HepG2 (cell line): ENCODE data around the gene CENPB. TPM values are rescaled to one million over a fixed set of nuclear protein-coding genes. Genes with fewer than 3 reads are reported as not detected.

Source experiments
- HNRNPUL1 ChIP-seq: fragments of 200-400 bp; formaldehyde crosslinking; IDR thresholded peaks from 2 replicates; pipeline ENCODE4 v1.6.1; 2017; ENCODE audit warnings: low read depth, mild to moderate bottlenecking, low read length, moderate library complexity
- IKZF4 ChIP-seq: sonication (generic); formaldehyde crosslinking; IDR thresholded peaks from 2 replicates; pipeline ENCODE4 v1.5.1; 2020; ENCODE audit warnings: borderline replicate concordance, mild to moderate bottlenecking, low read depth, missing genetic modification reagents; ENCODE audit errors: not compliant biosample characterization
- MAF1 ChIP-seq: sonication (generic); formaldehyde crosslinking; IDR thresholded peaks from 2 replicates; pipeline ENCODE4 v1.5.0; 2020; ENCODE audit warnings: missing genetic modification reagents, borderline replicate concordance
- MED8 ChIP-seq: sonication (generic); formaldehyde crosslinking; IDR thresholded peaks from 2 replicates; pipeline ENCODE4 v1.8.1; 2023; ENCODE audit warnings: mild to moderate bottlenecking, missing genetic modification reagents; ENCODE audit not compliant: insufficient replicate concordance
- MIER3 ChIP-seq: IDR thresholded peaks from 2 replicates; pipeline ENCODE4 v1.6.1; 2016; ENCODE audit warnings: missing compliant biosample characterization, borderline replicate concordance
- MTA1 ChIP-seq: sonication (generic); formaldehyde crosslinking; IDR thresholded peaks from 2 replicates; pipeline ENCODE4 v1.4.0; 2020; ENCODE audit warnings: missing genetic modification reagents, mild to moderate bottlenecking, borderline replicate concordance
- SAP130 ChIP-seq: IDR thresholded peaks from 2 replicates; pipeline ENCODE4 v1.6.1; 2016; ENCODE audit warnings: low read depth
- STAG1 ChIP-seq: sonication (generic); formaldehyde crosslinking; IDR thresholded peaks from 2 replicates; pipeline ENCODE4 v1.4.0; 2020; ENCODE audit warnings: missing genetic modification reagents
- THAP11 ChIP-seq: IDR thresholded peaks from 2 replicates; pipeline ENCODE4 v1.6.1; 2016; ENCODE audit warnings: missing biosample characterization, missing genetic modification reagents
- TP53 ChIP-seq: sonication (generic); formaldehyde crosslinking; conservative IDR thresholded peaks from 2 replicates; pipeline ENCODE4 v1.4.0; 2020; ENCODE audit warnings: missing genetic modification reagents
- ZBTB7B ChIP-seq: sonication (generic); formaldehyde crosslinking; IDR thresholded peaks from 2 replicates; pipeline ENCODE4 v1.4.0; 2020; ENCODE audit warnings: missing genetic modification reagents
- ZFP36 ChIP-seq: fragments of 150-350 bp; IDR thresholded peaks from 2 replicates; pipeline ENCODE4 v1.6.1; 2018; ENCODE audit warnings: borderline replicate concordance, low read length, low read depth; ENCODE audit not compliant: partially characterized antibody
- ZNF34 ChIP-seq: sonication (generic); formaldehyde crosslinking; IDR thresholded peaks from 2 replicates; pipeline ENCODE4 v1.4.0; 2020; ENCODE audit warnings: mild to moderate bottlenecking, missing genetic modification reagents, borderline replicate concordance
- ZNF768 ChIP-seq: sonication (generic); formaldehyde crosslinking; IDR thresholded peaks from 2 replicates; pipeline ENCODE4 v1.4.0; 2020; ENCODE audit warnings: missing genetic modification reagents
- polyA plus RNA-seq, 8 experiments: library from polyadenylated mRNA; depleted of rRNA in 3 of 8; stranded (reverse) in 7 of 8; unstranded in 1 of 8; fragments of >200 nt; fragmentation: Illumina TruSeq in 4 of 8; extraction: Trizol in 4 of 8; gene quantifications; 2 replicates each; pipeline versions ENCODE4 v1.2.1 to v1.2.3, GENCODE V29; 2011 to 2016; ENCODE audit warnings: low read depth in 4 of 8, missing spikeins in 1 of 8, mixed read lengths in 1 of 8; ENCODE audit not compliant: insufficient read depth in 1 of 8
- total RNA-seq, 5 experiments: library from RNA; depleted of rRNA; stranded (reverse); fragments of >200 nt; fragmentation: Illumina TruSeq; extraction: Trizol; gene quantifications; 2 replicates each; pipeline ENCODE4 v1.2.3, GENCODE V29; 2016; ENCODE audit warnings: low read depth in 1 of 5
- TF ChIP-seq, protein P1 (sequence below): sonication (generic); formaldehyde crosslinking; IDR thresholded peaks from 2 replicates; pipeline ENCODE4 v1.8.1; 2022; ENCODE audit warnings: low read depth, mild to moderate bottlenecking, missing genetic modification reagents
- TF ChIP-seq, protein P2 (sequence below): sonication (generic); formaldehyde crosslinking; IDR thresholded peaks from 2 replicates; pipeline ENCODE4 v1.5.0; 2020; ENCODE audit warnings: mild to moderate bottlenecking, missing genetic modification reagents
- TF ChIP-seq, protein P3 (sequence below): sonication (generic); formaldehyde crosslinking; IDR thresholded peaks from 2 replicates; pipeline ENCODE4 v1.8.0; 2023; ENCODE audit warnings: mild to moderate bottlenecking, missing genetic modification reagents
- TF ChIP-seq, protein P4 (sequence below): sonication (generic); formaldehyde crosslinking; IDR thresholded peaks from 2 replicates; pipeline ENCODE4 v1.4.0; 2020; ENCODE audit warnings: missing genetic modification reagents
- TF ChIP-seq, protein P5 (sequence below): sonication (generic); formaldehyde crosslinking; IDR thresholded peaks from 2 replicates; pipeline ENCODE4 v1.8.0; 2022; ENCODE audit warnings: mild to moderate bottlenecking, missing genetic modification reagents, borderline replicate concordance

The CENPB gene
- total and polyA plus RNA-seq, 2 of the 13 experiments (the other 11 are each of a cell fraction or from before 2014, with no cell fraction given), result 10.4 to 54.5 TPM

DNA sequence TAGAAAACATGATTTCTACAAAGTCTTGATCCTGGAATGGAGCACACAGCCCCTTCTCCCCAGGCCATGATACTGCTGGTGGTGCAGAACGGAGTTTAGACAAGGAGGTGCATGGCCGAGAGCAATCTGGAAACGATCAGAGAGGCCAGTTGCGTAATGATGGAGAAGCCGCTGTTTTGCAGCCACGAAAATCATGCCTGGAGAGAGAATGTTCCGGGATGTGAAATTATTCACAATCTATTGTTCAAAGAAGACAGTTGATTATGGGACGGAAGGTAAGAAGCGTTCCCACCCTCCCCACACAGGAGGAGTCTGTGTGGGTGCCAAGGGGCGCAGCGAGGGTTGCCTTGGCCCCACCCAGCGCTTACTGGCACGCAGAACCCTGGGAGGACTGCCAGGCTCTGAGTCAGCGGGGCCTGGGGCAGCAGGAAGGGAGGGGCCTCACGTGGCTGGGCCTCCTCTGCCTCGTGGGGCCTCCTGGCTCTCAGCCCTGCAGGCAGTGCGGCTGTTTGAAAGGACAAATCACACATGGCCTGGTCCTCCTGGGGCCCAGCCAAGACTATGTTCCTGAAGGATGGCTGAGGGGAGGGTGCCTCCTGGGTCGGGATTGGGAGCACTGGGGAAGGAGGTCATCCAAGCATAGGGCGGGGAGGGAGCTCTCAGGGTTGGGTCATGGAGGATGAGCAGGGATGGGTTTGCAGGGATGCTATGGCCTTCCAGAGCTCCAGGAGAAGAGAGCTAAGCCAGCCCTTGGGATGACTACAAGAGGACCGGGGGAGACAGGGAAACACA, 25.1 kb upstream of the CENPB start (continued):
- TF ChIP-seq, protein P1, sequence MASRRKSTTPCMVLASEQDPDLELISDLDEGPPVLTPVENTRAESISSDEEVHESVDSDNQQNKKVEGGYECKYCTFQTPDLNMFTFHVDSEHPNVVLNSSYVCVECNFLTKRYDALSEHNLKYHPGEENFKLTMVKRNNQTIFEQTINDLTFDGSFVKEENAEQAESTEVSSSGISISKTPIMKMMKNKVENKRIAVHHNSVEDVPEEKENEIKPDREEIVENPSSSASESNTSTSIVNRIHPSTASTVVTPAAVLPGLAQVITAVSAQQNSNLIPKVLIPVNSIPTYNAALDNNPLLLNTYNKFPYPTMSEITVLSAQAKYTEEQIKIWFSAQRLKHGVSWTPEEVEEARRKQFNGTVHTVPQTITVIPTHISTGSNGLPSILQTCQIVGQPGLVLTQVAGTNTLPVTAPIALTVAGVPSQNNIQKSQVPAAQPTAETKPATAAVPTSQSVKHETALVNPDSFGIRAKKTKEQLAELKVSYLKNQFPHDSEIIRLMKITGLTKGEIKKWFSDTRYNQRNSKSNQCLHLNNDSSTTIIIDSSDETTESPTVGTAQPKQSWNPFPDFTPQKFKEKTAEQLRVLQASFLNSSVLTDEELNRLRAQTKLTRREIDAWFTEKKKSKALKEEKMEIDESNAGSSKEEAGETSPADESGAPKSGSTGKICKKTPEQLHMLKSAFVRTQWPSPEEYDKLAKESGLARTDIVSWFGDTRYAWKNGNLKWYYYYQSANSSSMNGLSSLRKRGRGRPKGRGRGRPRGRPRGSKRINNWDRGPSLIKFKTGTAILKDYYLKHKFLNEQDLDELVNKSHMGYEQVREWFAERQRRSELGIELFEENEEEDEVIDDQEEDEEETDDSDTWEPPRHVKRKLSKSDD (CRISPR knock-in tag), result no peak; the same call in 1 of the 2 replicates
- TF ChIP-seq SAP130 (CRISPR knock-in tag) (peak; percentile 99), TP53 (CRISPR knock-in tag) (peak; percentile 92), MTA1 (CRISPR knock-in tag) (peak; percentile 97; the same call in 1 of the 2 replicates), MAF1 (CRISPR knock-in tag) (peak; percentile 89; the same call in 1 of the 2 replicates), HNRNPUL1 (no peak), ZNF34 (no peak), MED8 (CRISPR knock-in tag) (no peak), IKZF4 (CRISPR knock-in tag) (peak; percentile 99), STAG1 (CRISPR knock-in tag) (peak; percentile 22; the same call in 1 of the 2 replicates), ZFP36 (peak; percentile 18), ZNF768 (CRISPR knock-in tag) (peak; percentile 89), ZBTB7B (CRISPR knock-in tag) (peak; percentile 81), THAP11 (CRISPR knock-in tag) (peak; percentile 89), MIER3 (CRISPR knock-in tag) (peak; percentile 96)
- TF ChIP-seq, protein P2, sequence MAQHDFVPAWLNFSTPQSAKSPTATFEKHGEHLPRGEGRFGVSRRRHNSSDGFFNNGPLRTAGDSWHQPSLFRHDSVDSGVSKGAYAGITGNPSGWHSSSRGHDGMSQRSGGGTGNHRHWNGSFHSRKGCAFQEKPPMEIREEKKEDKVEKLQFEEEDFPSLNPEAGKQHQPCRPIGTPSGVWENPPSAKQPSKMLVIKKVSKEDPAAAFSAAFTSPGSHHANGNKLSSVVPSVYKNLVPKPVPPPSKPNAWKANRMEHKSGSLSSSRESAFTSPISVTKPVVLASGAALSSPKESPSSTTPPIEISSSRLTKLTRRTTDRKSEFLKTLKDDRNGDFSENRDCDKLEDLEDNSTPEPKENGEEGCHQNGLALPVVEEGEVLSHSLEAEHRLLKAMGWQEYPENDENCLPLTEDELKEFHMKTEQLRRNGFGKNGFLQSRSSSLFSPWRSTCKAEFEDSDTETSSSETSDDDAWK (CRISPR knock-in tag), result no peak
- TF ChIP-seq, protein P3, sequence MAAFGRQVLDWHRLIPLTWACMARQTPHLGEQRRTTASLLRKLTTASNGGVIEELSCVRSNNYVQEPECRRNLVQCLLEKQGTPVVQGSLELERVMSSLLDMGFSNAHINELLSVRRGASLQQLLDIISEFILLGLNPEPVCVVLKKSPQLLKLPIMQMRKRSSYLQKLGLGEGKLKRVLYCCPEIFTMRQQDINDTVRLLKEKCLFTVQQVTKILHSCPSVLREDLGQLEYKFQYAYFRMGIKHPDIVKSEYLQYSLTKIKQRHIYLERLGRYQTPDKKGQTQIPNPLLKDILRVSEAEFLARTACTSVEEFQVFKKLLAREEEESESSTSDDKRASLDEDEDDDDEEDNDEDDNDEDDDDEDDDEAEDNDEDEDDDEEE, result peak; percentile 79; the same call in 1 of the 2 replicates
- TF ChIP-seq, protein P4, sequence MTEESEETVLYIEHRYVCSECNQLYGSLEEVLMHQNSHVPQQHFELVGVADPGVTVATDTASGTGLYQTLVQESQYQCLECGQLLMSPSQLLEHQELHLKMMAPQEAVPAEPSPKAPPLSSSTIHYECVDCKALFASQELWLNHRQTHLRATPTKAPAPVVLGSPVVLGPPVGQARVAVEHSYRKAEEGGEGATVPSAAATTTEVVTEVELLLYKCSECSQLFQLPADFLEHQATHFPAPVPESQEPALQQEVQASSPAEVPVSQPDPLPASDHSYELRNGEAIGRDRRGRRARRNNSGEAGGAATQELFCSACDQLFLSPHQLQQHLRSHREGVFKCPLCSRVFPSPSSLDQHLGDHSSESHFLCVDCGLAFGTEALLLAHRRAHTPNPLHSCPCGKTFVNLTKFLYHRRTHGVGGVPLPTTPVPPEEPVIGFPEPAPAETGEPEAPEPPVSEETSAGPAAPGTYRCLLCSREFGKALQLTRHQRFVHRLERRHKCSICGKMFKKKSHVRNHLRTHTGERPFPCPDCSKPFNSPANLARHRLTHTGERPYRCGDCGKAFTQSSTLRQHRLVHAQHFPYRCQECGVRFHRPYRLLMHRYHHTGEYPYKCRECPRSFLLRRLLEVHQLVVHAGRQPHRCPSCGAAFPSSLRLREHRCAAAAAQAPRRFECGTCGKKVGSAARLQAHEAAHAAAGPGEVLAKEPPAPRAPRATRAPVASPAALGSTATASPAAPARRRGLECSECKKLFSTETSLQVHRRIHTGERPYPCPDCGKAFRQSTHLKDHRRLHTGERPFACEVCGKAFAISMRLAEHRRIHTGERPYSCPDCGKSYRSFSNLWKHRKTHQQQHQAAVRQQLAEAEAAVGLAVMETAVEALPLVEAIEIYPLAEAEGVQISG (CRISPR knock-in tag), result peak; percentile 93
- TF ChIP-seq, protein P5, sequence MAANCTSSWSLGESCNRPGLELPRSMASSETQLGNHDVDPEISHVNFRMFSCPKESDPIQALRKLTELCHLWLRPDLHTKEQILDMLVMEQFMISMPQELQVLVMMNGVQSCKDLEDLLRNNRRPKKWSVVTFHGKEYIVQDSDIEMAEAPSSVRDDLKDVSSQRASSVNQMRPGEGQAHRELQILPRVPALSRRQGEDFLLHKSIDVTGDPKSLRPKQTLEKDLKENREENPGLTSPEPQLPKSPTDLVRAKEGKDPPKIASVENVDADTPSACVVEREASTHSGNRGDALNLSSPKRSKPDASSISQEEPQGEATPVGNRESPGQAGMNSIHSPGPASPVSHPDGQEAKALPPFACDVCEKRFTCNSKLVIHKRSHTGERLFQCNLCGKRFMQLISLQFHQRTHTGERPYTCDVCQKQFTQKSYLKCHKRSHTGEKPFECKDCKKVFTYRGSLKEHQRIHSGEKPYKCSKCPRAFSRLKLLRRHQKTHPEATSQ (CRISPR knock-in tag), result no peak; the same call in 1 of the 2 replicates
